Lung (tissue), 12 donors: Measurements from ENCODE around the gene PRAC2. TPM values are rescaled to one million over a fixed set of nuclear protein-coding genes. Genes with fewer than 3 reads are reported as not detected.

Experiments
- ATAC-seq: fragments of 200-7000 bp; cut with Tn5 transposase; one replicate; pipeline ENCODE4 v1.9.1; 2020; ENCODE audit warnings: moderate number of reproducible peaks; ENCODE audit not compliant: insufficient read depth, low FRiP score
- DNase-seq, 3 donors: peaks; one replicate each; pipeline ENCODE4 v3.0.0-alpha.2; 2013 to 2017
- H3K27ac ChIP-seq, 2 donors: one replicate each; pipeline ENCODE4 v1.5.1; 2013; ENCODE audit warnings: mild to moderate bottlenecking in 2 of 2, moderate library complexity in 2 of 2, control low read depth in 1 of 2, inconsistent platforms in 1 of 2, low read depth in 1 of 2, low read length in 1 of 2
- H3K27me3 ChIP-seq, 3 donors: one replicate each; pipeline ENCODE4 v1.5.1; 2013; ENCODE audit warnings: low read length in 2 of 3; ENCODE audit not compliant: control insufficient read depth in 3 of 3, insufficient read depth in 3 of 3
- H3K36me3 ChIP-seq, 4 donors: one replicate each; pipeline ENCODE4 v1.5.1; 2013; ENCODE audit warnings: low read length in 4 of 4, mild to moderate bottlenecking in 1 of 4, moderate library complexity in 1 of 4; ENCODE audit not compliant: control insufficient read depth in 4 of 4, insufficient read depth in 4 of 4
- H3K4me1 ChIP-seq, 5 donors: one replicate each; pipeline ENCODE4 v1.5.1; 2013; ENCODE audit warnings: low read length in 5 of 5, mild to moderate bottlenecking in 2 of 5, moderate library complexity in 1 of 5; ENCODE audit not compliant: control insufficient read depth in 5 of 5, insufficient read depth in 5 of 5
- H3K4me3 ChIP-seq: one replicate; pipeline ENCODE4 v1.5.1; 2013; ENCODE audit warnings: mild to moderate bottlenecking, control low read depth, moderate library complexity
- H3K9ac ChIP-seq, 2 donors: one replicate each; pipeline ENCODE4 v1.5.1; 2013; ENCODE audit warnings: low read length in 2 of 2, control low read depth in 1 of 2; ENCODE audit not compliant: insufficient read depth in 1 of 2
- H3K9me3 ChIP-seq, 4 donors: one replicate each; pipeline ENCODE4 v1.5.1; 2013; ENCODE audit warnings: low read length in 3 of 4, mild to moderate bottlenecking in 1 of 4, moderate library complexity in 1 of 4; ENCODE audit not compliant: control insufficient read depth in 4 of 4, insufficient read depth in 3 of 4
- WGBS, 2 donors: extraction: QIAGEN DNeasy Blood & Tissue Kit; methylation state at CpG; one replicate each; pipeline ENCODE4 v1.1.7; 2013; 5-methylcytosine and 5-hydroxymethylcytosine counted together
- polyA plus RNA-seq, 2 donors: library from polyadenylated mRNA; stranded (reverse); fragments of 200-250 nt; gene quantifications; one replicate each; pipeline ENCODE4 v1.2.1, GENCODE V29; 2013
- total RNA-seq, 2 donors: library from RNA; depleted of rRNA in 1 of 2; stranded (reverse); fragments of >200 nt in 1 of 2; gene quantifications; one replicate each; pipeline ENCODE4 v1.2.1, GENCODE V29; 2014 to 2021
- TF ChIP-seq, protein P1 (sequence below): IDR thresholded peaks from 2 replicates; pipeline ENCODE4 v1.5.1; 2012; ENCODE audit warnings: mild to moderate bottlenecking; ENCODE audit errors: control extremely low read depth, extremely low read depth
- donor health status: control.
- donor health status: control.
- donor health status: Bipolar disorder and iron deficiency.
- donor health status: healthy.
- donor health status: DM: yes; HTN: yes; CAD: no.

The PRAC2 gene
- total and polyA plus RNA-seq, 4 donors: not detected

DNA sequence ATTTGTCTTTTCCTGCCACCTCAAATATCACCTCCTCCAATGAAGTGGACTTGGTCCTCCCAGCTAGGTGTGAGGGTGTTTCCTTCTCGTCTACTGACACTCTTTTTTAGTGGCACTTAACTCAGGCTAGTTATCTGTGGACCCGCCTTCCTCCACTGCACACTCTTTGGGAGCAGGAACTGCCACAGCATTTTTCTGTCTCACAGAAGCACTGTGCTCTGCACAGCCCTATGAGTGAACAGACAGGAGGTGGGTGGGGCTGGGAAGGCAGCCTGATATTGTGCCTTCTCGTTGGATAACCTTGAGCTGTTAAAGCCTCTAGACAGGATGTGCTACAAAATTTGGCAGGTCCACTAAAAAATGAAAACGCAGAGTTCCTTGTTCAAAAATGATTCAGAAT, 37.4 kb downstream of the PRAC2 start:
- TF ChIP-seq, protein P1, sequence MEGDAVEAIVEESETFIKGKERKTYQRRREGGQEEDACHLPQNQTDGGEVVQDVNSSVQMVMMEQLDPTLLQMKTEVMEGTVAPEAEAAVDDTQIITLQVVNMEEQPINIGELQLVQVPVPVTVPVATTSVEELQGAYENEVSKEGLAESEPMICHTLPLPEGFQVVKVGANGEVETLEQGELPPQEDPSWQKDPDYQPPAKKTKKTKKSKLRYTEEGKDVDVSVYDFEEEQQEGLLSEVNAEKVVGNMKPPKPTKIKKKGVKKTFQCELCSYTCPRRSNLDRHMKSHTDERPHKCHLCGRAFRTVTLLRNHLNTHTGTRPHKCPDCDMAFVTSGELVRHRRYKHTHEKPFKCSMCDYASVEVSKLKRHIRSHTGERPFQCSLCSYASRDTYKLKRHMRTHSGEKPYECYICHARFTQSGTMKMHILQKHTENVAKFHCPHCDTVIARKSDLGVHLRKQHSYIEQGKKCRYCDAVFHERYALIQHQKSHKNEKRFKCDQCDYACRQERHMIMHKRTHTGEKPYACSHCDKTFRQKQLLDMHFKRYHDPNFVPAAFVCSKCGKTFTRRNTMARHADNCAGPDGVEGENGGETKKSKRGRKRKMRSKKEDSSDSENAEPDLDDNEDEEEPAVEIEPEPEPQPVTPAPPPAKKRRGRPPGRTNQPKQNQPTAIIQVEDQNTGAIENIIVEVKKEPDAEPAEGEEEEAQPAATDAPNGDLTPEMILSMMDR: no peak
- Histone ChIP-seq H3K9me3 (no peaks in the 10 kb centered on the region), H3K27ac (no peak overlapping the region), H3K4me3 (no peak overlapping the region), H3K9ac (no peak overlapping the region), H3K27me3 (peaks cover 4 to 72% (median 60%) of the 10 kb centered on the region in 3 donors), H3K4me1 (no peaks in the 10 kb centered on the region), H3K36me3 (no peaks in the 10 kb centered on the region)
- DNase-seq (no peak), ATAC-seq (no peak)
- 37 to 61% methylated on average over 4 of the region's 4 CpGs for WGBS, 2 donors

DNA sequence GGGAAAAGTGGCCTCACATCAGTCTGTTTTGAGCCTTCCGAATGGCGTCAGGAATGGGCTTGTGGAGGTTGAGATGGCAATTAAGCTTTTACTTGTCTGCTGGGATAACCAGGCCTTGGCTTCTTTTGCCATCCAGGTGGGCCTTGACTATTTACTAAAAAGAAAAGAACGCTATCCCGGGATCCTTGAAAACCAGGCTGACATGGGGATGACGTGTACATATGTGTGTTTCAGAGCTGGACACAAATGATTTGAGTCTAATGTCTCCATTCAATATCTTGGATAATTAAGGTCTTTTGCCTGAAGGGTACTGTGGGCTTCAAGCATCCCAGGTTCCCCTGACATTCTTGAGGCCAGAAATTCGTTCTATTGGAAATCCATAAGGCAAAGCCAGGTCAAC, 38.1 kb downstream of the PRAC2 start:
- DNase-seq (no peak), ATAC-seq (no peak)
- H3K4me1 ChIP-seq: no peaks in the 10 kb centered on the region
- no peaks in the 10 kb centered on the region for H3K9me3 ChIP-seq
- WGBS, 2 donors: 79 to 86% methylated on average over 6 of the region's 6 CpGs
- no peak overlapping the region for H3K4me3 ChIP-seq
- peaks cover 4 to 66% (median 52%) of the 10 kb centered on the region in 3 donors for H3K27me3 ChIP-seq
- H3K36me3 ChIP-seq: no peaks in the 10 kb centered on the region
- H3K27ac ChIP-seq: no peak overlapping the region
- no peak overlapping the region for H3K9ac ChIP-seq
- TF ChIP-seq, protein P1: no peak

DNA sequence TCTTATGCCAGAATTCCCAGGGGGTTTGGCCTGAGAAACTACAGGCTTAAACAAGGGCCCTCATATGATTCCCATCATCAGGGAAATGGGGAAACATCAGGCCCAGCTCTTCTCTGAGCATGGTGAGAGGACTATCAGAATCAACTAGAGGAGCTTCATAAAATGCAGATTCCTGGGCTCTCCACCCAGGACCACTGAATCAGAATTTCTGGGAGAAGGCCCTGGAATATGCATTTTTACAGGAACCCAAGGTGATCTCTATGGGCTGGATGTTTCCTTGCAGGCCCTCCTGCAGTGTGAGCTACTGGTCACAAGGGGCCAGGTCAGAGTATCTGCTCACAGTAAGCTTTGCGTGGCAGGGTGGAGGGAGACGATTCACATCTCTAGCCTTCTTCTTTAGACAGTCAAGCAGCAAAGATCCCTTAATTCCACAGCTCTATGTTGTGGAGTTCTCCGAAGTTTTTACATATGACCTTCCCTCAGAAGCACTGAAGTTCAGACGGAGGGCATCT, 44.3 kb downstream of the PRAC2 start:
- Histone ChIP-seq H3K4me3 (no peak overlapping the region), H3K9me3 (no peaks in the 10 kb centered on the region), H3K27me3 (peaks cover 0 to 27% (median 15%) of the 10 kb centered on the region in 3 donors), H3K4me1 (no peaks in the 10 kb centered on the region), H3K27ac (no peak overlapping the region), H3K36me3 (no peaks in the 10 kb centered on the region), H3K9ac (no peak overlapping the region)
- 70% methylated on average over 4 of the region's 4 CpGs for WGBS, 2 donors
- TF ChIP-seq, protein P1: no peak
- no peak for DNase-seq
- no peak for ATAC-seq
